Hematopoietic multipotent progenitor cell treated with erythropoietin and hydrocortisone succinate and interleukin-3 and kit ligand, for 17 days (in vitro differentiated cells): ENCODE data around the gene FRMD7.

Experiments used
- DNase-seq: peaks from one replicate; pipeline ENCODE4 v3.0.0-alpha.2; 2015; ENCODE audit warnings: low spot score

FRMD7 gene

GRCh38 chrX:132034648-132035047 lies 93.2 kb downstream of the FRMD7 start:
- DNase-seq: no peak

GRCh38 chrX:132033166-132033565 lies 94.7 kb downstream of the FRMD7 start:
- no peak for DNase-seq

- DNase-seq: no peak
These were observed 96.0 kb downstream of the FRMD7 start for GRCh38 chrX:132031867-132032266.

GRCh38 chrX:132030264-132030663 lies 97.6 kb downstream of the FRMD7 start:
- no peak for DNase-seq
